ENCODE results near the gene SHPK. TPM values are rescaled to one million over a fixed set of nuclear protein-coding genes. Genes with fewer than 3 reads are reported as not detected.

The SHPK gene
- total RNA-seq, 1 donor from 2014 or later = 14.1 TPM

GRCh38 chr17:3627769-3628167 lies 8.3 kb downstream of the SHPK start:
- peaks cover 1% of the 10 kb centered on the region for H3K27me3 Mint-ChIP-seq (ENCODE audit: unreplicated experiment)
- DNase-seq (ENCODE audit: low spot score) = no peak
- H3K4me1 Mint-ChIP-seq (ENCODE audit: unreplicated experiment) = peaks cover 5% of the 10 kb centered on the region
- no peaks in the 10 kb centered on the region for H3K9me3 Mint-ChIP-seq (ENCODE audit: unreplicated experiment)
- no peak for TF ChIP-seq CTCF (IDR thresholded peaks at IDR 0.05; ENCODE audit: unreplicated experiment)
- no peak overlapping the region for H3K4me3 Mint-ChIP-seq (ENCODE audit: unreplicated experiment)
- H3K36me3 Mint-ChIP-seq (ENCODE audit: low read depth, unreplicated experiment) = peaks cover 33% of the 10 kb centered on the region
- no peak overlapping the region for H3K27ac Mint-ChIP-seq (ENCODE audit: unreplicated experiment)

- H3K27me3 Mint-ChIP-seq (ENCODE audit: unreplicated experiment) = peaks cover 1% of the 10 kb centered on the region
- TF ChIP-seq CTCF (IDR thresholded peaks at IDR 0.05; ENCODE audit: unreplicated experiment) = no peak
- H3K9me3 Mint-ChIP-seq (ENCODE audit: unreplicated experiment) = no peaks in the 10 kb centered on the region
- H3K4me1 Mint-ChIP-seq (ENCODE audit: unreplicated experiment) = peaks cover 5% of the 10 kb centered on the region
- H3K36me3 Mint-ChIP-seq (ENCODE audit: low read depth, unreplicated experiment) = peaks cover 30% of the 10 kb centered on the region
- H3K4me3 Mint-ChIP-seq (ENCODE audit: unreplicated experiment) = no peak overlapping the region
- peak overlapping the region; percentile 1 for H3K27ac Mint-ChIP-seq (ENCODE audit: unreplicated experiment)
- no peak for DNase-seq (ENCODE audit: low spot score)
These were observed 8.9 kb downstream of the SHPK start for GRCh38 chr17:3626831-3627768.

DNA sequence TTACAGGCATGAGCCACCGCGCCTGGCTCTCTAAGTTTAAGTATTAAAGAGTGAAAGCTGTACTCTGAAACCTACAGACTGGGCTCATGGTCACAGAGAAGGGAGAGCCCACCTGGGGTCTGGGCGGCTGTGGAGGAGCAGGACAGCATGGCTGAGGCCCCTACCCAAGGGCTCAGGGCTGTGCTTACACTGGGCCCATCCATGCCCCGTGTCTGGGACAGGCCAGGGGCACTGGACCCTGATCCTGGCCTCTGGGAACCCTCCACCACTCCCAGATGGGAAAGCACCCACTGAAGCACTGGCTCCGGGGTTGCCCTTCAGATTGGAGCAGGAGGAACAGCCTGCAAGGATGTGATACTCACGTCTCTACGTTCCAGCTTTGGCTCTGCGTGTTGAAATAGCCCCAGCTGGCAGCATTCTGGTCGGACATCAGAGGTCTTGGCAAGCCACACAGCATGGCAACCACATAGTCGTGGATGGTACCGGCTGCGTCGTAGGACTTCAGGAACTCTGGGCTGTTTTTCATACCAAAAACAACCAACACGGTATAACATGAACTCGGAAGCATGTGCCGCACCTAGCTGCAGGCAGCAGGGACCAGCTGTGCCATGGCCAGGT lies 13.0 kb downstream of the SHPK start:
- Mint-ChIP-seq H3K36me3 (ENCODE audit: low read depth, unreplicated experiment) (peaks cover 38% of the 10 kb centered on the region), H3K9me3 (ENCODE audit: unreplicated experiment) (no peaks in the 10 kb centered on the region), H3K4me3 (ENCODE audit: unreplicated experiment) (no peak overlapping the region), H3K27me3 (ENCODE audit: unreplicated experiment) (peaks cover 3% of the 10 kb centered on the region), H3K4me1 (ENCODE audit: unreplicated experiment) (peaks cover 5% of the 10 kb centered on the region), H3K27ac (ENCODE audit: unreplicated experiment) (no peak overlapping the region)
- no peak for DNase-seq (ENCODE audit: low spot score)
- TF ChIP-seq CTCF (IDR thresholded peaks at IDR 0.05; ENCODE audit: unreplicated experiment) = no peak

GRCh38 chr17:3621146-3621720 lies 14.8 kb downstream of the SHPK start:
- peaks cover 40% of the 10 kb centered on the region for H3K36me3 Mint-ChIP-seq (ENCODE audit: low read depth, unreplicated experiment)
- H3K27me3 Mint-ChIP-seq (ENCODE audit: unreplicated experiment) = peaks cover 1% of the 10 kb centered on the region
- no peak for DNase-seq (ENCODE audit: low spot score)

More at GRCh38 chr17:3621146-3621720, 14.8 kb downstream of the SHPK start:
- no peaks in the 10 kb centered on the region for H3K9me3 Mint-ChIP-seq (ENCODE audit: unreplicated experiment)
- H3K4me1 Mint-ChIP-seq (ENCODE audit: unreplicated experiment) = no peaks in the 10 kb centered on the region
- TF ChIP-seq CTCF (IDR thresholded peaks at IDR 0.05; ENCODE audit: unreplicated experiment) = no peak
- no peak overlapping the region for H3K4me3 Mint-ChIP-seq (ENCODE audit: unreplicated experiment)
- no peak overlapping the region for H3K27ac Mint-ChIP-seq (ENCODE audit: unreplicated experiment)

Data from endothelial cell (in vitro differentiated cells).